ENCODE results near the gene MAJIN.

The MAJIN gene

DNA sequence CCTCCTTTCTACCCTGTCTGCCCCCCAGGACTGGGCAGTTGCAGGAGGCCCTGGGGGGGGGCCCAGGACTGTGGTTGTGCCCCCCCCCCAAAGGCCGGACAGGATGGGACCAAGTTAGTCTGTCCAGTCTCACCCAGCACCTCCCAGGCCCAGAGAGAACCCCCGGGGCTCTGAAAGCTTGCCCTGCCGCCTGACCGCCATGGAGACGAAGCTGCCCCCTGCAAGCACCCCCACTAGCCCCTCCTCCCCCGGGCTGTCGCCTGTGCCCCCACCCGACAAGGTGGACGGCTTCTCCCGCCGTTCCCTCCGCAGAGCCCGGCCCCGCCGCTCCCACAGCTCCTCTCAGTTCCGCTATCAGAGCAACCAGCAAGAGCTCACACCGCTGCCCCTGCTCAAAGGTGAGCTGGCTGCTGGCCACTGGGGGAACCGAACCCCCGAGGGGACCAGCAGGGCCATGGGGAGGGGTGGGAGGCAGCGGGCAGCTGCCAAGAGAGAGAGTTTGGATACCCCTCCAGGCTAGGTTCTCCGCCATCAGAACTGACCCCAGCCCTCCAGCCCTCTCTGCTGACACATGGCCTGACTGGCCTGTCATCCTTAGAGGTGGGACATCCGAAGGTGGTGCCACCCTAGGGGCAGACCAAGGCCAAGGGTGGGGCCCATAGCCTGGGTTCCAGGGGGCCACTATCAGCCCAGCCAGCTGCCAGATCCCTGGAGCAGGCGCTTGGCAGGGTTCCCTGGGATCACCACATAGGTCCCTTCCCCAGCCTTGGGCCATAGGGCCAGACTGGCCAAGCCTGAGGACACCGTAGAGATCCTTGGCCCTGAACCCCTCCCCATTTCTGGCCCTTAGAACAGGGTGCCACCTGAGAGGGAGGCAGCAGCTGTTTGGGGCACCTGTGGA is 46.1 kb downstream of the MAJIN start:
- TF ChIP-seq CTCF (IDR thresholded peaks at IDR 0.05) (no peak), ZFX (IDR thresholded peaks at IDR 0.05; ENCODE audit: borderline replicate concordance) (no peak)
- H3K27ac ChIP-seq: no peak overlapping the region

GRCh38 chr11:64924910-64925284 is 47.0 kb downstream of the MAJIN start:
- TF ChIP-seq CTCF (IDR thresholded peaks at IDR 0.05): no peak
- TF ChIP-seq ZFX (IDR thresholded peaks at IDR 0.05; ENCODE audit: borderline replicate concordance): no peak

GRCh38 chr11:64923944-64924909 is 47.7 kb downstream of the MAJIN start, which contains the start of gene PPP2R5B:
Gene PPP2R5B, plus strand, starts transcription at chr11:64924689. Its CDS starts 1,046 bp downstream, at chr11:64925735.
- TF ChIP-seq ZFX (IDR thresholded peaks at IDR 0.05; ENCODE audit: borderline replicate concordance) (no peak), CTCF (IDR thresholded peaks at IDR 0.05) (no peak)

More at GRCh38 chr11:64924910-64925284, 47.0 kb downstream of the MAJIN start:
- H3K27ac ChIP-seq: peak overlapping the region; percentile 74

GRCh38 chr11:64923151-64923661 is 48.7 kb downstream of the MAJIN start:
- 0 out of 2 replicates have a peak overlapping the region, but pooled peaks have one; percentile 74 for H3K27ac ChIP-seq
- TF ChIP-seq ZFX (IDR thresholded peaks at IDR 0.05; ENCODE audit: borderline replicate concordance): no peak
- TF ChIP-seq CTCF (IDR thresholded peaks at IDR 0.05): no peak

More at GRCh38 chr11:64923944-64924909, 47.7 kb downstream of the MAJIN start, which contains the start of gene PPP2R5B:
- peak within 1 kb of the TSS; percentile 74 for H3K27ac ChIP-seq

GRCh38 chr11:64921384-64921783 is 50.5 kb downstream of the MAJIN start:
- no peak overlapping the region for H3K27ac ChIP-seq
- TF ChIP-seq ZFX (IDR thresholded peaks at IDR 0.05; ENCODE audit: borderline replicate concordance) (no peak), CTCF (IDR thresholded peaks at IDR 0.05) (no peak)

- H3K27ac ChIP-seq: no peak overlapping the region
- no peak for TF ChIP-seq CTCF (IDR thresholded peaks at IDR 0.05)
- TF ChIP-seq ZFX (IDR thresholded peaks at IDR 0.05; ENCODE audit: borderline replicate concordance): no peak
Measured at GRCh38 chr11:64920124-64920523, 51.8 kb downstream of the MAJIN start.
